A204.1 (cell line): ENCODE data around the gene NACC2.

Experiments
- FAIRE-seq: peaks from 2 replicates; lab custom pipeline; 2012; peaks lifted over from hg19 to GRCh38; lab: Jason Lieb, UNC

The NACC2 gene

DNA sequence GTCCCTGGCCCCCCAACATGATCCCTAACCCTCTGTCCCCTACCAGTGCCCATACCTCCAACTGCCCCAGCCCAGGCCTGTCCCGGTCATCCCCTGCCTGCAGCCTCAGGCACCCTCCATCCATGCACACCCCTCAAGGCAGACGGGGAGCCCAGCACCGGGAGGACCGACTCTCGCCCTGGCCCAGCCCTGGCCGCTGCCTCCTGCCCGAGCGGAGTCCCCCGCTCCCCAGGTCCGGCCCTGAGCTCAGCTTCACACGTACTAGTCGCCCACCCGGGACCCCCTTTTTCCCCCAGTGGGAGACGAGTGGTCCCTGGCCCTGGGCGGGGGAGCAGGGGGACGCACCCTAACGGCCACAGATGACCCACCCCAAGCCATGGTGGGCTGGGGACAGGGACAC is 84.9 kb downstream of the NACC2 start:
- FAIRE-seq, result no peak

DNA sequence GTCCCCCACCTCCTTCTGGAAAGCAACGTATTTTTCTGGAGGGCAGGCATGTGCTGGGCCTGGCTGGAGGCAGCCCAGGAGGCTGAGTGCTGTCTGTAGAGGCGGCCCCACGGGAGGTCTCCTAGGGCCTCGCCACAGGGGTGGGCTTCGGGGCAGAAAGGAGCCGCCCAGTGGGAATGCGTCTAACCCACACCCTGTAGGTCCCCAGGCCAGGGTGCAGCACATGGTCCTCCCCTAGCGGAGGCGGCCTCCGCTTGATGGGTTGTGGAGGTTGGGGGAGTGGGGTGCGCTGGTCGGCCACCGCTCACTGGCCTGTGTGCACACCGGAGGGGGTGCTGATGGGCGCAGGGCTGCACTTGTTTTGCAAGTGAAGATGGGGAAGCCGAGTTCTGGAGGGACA is 85.6 kb downstream of the NACC2 start:
- no peak for FAIRE-seq

DNA sequence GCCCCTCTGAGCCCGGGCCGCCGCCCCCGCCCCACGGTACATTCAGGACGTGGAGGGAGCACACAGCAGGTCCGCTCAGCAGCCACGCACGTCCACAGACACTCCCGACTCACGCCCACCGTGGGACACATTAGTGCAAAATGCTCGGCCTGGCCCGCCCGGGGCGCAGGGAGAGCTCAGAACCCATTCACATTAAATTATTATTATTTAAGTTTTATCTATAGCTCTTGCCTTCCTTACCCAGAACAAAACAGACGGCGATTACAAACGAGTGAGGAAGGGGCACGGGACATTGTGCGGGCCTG is 86.4 kb downstream of the NACC2 start:
- FAIRE-seq, result no peak

DNA sequence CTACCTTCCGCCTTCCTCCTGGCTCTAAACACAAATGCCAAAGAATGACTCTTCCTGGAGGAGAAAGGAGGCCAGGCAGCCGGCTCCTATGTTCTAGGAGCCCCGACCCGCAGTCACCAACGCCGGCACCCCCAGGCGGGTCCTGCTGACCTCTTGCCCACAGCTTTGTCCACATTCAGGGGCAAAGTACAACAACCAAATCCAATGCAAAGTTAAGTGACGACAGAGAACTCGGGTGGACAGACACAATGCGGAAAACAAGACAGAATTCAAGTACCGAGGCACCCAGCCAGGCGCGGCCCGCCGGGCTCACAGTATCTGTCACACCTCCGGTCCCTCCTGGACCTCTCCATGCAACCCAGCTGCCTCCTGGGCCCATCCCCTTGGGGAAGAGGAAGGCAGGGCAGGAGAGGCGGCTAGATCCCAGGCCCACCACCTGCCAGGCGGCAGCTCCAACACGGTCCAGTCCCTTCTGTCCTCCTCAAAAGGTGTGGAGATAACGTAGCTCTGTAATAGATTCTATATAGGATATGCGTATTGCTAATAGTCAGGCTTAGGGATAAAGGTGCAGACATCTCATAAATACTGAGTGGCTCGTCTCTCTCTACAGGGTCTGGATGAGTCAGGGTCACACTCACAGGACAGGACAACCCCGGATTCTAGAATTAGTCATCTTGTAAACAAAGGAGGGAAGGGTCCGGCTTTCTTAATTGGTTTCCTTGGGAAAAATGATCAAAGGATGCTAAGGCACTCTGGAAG is 87.0 kb downstream of the NACC2 start:
- no peak for FAIRE-seq

DNA sequence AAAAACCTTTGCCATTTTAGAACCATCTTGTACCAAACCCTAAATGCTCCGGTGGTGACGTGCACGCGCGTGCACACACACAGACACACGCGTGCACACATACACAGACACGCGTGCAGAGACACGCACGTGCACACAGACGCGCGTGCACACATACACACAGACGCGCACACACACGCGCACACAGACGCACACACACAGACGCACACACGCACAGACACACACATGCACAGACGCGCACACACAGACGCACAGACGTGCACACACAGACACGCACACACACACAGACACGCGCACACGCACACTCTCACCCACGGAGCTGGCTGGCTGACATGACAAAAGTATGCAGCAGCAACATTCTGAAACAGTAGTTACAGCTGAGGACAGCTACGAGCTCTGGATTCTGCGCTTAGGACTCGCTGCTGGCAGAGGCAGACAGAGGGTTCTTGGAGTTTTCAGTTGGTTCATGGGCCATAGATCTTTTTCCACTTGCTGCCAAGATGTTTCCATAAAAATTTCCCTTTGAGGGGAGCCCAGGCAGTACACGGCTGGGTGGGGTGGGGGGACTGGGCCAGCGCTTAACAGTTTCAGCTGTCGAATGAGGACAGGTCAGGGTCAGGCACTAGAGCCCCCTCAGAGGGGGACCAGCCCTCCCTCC is 87.7 kb downstream of the NACC2 start:
- no peak for FAIRE-seq

GRCh38 chr9:136006169-136006568 is 88.9 kb downstream of the NACC2 start:
- FAIRE-seq, result no peak

- no peak for FAIRE-seq
Observed at GRCh38 chr9:136004712-136005111, 90.4 kb downstream of the NACC2 start.

GRCh38 chr9:136004219-136004618 is 90.9 kb downstream of the NACC2 start:
- no peak for FAIRE-seq

DNA sequence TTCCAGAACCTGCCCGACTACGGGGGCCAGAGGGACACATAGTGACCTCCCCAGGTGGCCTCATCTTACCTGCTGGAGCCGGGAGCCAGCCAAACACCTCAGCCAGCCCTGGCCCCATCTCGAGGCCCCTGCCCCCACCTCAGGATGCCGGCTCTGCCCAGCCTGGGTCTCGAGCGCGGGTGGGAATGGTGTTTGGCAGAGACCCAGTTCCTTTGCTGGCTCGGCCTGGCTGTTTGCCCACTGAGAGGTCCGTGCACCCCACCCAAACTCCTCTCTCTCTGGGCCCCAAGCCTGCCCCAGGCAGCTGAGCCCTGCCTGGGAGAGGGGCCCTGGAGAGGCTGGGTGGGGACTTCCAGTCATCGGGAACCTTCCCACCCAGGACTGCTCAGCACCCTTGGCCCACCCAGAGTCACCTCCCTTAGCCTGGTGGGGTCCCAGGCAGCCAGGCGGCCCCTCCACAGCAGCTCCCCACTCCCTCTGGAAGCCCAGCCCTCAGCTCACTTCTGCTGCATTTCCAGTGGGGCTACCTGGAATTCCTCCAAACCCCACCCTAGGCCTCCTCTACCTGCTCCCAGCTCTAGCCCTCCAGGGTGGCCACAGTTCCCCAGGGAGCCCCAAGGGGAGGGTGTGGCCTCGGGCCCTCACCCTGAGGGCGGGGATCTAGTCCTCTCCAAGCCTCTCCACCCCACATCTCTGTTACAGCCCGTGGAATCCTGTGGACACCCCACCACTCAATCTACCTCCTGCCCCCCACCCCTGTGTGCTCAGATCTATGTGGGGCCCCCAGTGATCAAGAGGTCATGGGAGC is 91.5 kb downstream of the NACC2 start:
- FAIRE-seq, result no peak

GRCh38 chr9:136002881-136003280 is 92.2 kb downstream of the NACC2 start:
- FAIRE-seq, result no peak

DNA sequence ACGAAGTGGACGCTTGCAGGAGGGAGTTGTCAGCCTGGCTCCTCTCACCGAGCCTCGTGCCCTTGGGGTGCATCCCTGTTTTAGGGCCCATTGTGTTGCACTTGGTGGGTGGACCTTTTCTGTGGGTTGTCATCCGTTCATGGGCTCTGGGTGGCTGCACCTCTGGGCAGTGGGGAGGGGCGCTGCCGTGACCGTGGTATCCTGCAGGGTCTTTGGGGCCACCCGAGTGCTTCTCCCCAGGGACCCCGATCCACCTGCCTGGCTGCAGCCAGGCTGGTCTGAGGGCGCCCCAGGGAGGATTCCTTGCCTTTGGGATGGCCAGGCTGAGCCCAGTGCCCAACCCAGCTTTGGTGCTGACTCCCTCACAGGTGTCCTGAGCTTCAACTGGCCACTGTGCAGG is 92.9 kb downstream of the NACC2 start:
- FAIRE-seq, result no peak

DNA sequence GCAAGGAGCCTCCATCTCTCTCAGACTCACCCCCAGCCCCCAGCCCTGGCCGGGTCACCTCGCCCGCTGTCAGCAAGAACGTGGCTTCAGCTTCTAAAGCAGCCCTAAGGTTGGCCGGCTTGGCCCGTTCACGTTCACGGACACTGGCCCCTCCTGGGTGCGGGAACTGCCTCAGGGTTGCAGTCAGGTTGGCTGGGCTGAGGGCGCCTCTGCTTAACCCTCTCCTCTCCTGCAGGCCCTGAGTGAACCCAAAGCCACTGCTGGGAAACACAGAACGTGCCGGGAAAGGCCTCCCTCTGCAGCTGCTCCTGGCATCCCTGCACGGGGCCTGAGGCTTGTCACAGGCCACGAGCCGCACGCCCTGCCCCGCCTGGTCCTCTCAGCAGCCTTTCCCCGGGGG is 93.9 kb downstream of the NACC2 start:
- FAIRE-seq, result no peak

GRCh38 chr9:135998410-135999071 is 96.5 kb downstream of the NACC2 start:
- no peak for FAIRE-seq

GRCh38 chr9:135998016-135998380 is 97.1 kb downstream of the NACC2 start:
- no peak for FAIRE-seq

- FAIRE-seq, result no peak
Observed at GRCh38 chr9:135997090-135998015, 97.7 kb downstream of the NACC2 start.

GRCh38 chr9:135995816-135996215 is 99.3 kb downstream of the NACC2 start:
- no peak for FAIRE-seq

DNA sequence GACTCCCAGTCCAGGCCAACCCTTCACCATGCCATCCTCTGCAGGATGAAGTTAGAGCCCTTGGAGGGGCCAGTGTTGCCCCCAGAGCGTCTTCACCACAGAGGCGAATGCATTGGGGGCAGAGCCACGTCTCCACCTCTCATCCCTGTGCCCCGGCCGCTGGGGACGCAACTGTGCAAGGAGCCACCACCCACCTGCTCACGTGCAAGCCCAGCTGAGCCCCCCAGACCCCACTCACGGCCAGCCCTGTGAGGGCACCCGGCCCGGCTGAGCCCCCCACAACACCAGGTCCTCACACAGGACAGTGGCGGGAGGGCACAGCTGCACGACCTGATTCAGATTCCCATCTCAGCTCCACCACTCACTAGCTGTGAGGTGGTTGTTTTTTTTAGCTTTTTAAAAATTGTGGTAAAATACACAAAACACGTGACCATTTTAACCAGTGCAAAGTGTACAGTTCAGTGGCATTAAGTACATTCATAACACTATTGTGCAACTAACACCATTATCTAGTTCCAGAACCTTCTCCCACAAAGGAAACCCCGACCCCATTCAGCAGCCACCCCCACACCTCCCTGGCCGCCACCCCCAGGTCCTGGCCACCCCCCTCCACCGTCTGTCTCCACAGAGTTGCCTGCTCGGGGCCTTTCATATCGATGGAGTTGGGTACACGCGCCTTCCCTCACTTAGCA is 100.4 kb downstream of the NACC2 start:
- no peak for FAIRE-seq

DNA sequence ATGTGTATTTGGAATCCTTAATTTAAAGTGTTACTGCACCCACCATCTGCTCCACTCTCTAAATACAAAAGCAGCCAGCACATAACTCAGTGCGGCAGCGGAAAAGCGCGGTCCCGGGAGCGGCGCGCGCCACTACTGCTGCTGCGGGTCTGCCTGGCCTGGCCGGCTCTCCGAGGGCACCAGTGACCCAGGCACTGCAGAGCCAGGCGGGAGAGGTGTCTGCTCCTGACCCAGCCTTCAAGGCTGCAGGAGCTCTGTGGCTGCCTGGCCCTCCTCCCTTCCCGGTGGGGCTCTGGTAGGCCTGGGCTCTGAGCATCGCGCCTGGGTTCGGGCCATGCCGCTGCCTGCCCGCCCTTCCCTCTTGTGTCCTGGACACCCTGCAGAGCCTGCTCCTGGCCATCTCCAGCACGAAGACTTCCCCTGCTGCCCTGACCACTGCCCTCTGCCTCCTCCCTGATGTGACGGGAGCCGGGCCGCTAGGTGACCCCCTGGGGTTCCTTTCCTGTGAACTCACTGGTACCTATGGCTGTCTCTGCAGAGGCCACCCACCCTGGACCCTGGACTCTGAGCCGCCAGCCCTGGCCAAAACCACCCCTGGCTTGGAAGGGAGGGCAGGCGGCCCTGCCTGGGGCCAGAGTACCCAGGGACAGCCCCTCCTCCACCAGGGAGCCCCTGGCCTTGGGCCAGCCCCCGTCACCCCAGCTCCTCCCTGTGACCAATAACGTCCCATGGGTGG is 101.2 kb downstream of the NACC2 start:
- FAIRE-seq, result no peak

DNA sequence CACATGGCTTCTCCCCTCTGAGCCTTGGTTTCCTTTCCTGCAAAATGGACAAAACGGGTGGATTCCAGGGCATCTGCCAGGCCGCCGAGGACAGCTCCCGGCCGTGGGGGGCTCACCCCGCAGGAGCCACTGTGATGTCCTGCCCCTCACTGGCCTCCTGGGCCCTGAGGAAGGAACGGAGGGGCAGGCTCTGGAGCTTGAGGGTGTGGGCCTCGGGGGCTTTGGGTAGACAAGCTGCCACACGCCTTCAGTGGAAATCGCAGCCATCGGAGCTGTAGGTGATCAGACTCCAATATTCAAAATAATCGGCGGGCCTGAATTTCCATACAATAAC is 101.7 kb downstream of the NACC2 start:
- FAIRE-seq, result no peak

DNA sequence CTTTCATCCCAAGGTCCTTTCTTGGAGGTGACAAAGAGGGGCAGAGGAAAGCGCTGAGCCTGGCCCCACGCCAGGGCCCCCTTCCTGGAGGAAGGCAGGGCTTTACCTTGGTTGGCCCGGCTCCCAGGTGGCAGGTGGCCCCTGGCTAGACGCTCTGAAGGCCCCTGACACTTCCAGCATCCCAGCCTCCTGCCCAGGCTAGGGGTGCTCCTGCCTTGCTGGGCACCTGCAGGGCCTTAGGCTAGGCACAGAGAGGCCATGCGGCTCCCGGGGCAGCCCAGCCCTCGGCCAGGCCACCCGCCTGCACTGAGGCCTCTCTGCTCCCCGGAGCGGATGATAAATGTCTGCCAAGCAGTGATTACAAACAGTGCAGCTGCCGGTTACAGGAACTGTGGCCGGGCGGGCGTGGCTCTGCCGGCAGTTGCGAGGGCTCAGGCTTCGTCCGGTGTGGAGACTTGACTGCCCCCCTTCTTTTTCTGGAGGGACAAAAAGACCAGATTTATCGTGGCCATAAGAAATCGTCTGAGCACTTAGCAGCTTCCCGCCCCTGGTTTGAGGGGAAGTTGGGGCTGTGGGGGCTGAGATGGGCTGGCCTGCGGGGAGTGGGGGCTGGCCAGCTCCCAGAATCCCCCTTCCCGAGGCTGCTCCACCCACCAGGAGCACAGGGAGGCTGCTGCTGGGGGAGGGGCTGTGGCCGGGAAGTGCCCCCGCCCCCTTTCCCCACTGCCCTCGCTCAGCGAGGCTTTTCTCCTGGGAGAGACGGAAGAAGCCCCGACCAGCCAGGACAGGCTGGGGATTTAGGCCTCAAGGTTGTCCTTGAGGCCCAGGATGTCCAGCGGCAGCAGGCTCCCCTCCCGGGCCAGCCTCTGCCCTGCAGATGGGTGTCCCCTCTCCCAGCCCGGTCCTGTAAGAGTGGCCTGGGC is 102.3 kb downstream of the NACC2 start:
- FAIRE-seq, result no peak
